HG02642 (cell line): Measurements from ENCODE around the gene HOXC5.

ENCODE experiments used
- ATAC-seq: cut with Tn5 transposase; IDR thresholded peaks from one replicate; pipeline ENCODE4 v1.9.1; 2021; ENCODE audit warnings: mild to moderate bottlenecking; ENCODE audit not compliant: unreplicated experiment, poor library complexity

HOXC5 gene

DNA sequence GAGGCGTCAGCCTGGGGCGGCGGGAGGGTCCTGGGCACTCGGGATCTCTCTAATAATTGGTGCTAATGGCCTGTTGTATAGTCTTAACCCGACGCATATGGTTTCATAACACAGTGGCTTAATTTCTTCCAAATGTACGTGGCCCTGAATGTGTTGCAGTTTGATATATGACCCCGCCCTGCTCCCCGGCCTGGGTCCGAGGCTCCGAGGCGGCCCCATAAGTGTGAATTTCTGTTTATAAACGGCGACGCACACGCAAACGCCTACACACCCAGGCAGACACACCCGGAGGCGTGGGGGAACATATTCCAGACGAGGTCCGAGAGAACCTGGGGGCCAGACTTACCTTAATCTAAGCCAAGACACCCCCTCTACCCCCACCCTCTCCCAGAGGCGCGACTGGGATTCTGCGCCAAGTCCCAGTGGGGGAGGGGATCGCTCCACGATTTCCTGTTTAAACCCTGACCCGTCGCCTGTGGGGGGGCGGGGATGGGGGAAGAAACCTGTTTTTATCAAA lies 14.3 kb upstream of the HOXC5 start:
- no peak for ATAC-seq

DNA sequence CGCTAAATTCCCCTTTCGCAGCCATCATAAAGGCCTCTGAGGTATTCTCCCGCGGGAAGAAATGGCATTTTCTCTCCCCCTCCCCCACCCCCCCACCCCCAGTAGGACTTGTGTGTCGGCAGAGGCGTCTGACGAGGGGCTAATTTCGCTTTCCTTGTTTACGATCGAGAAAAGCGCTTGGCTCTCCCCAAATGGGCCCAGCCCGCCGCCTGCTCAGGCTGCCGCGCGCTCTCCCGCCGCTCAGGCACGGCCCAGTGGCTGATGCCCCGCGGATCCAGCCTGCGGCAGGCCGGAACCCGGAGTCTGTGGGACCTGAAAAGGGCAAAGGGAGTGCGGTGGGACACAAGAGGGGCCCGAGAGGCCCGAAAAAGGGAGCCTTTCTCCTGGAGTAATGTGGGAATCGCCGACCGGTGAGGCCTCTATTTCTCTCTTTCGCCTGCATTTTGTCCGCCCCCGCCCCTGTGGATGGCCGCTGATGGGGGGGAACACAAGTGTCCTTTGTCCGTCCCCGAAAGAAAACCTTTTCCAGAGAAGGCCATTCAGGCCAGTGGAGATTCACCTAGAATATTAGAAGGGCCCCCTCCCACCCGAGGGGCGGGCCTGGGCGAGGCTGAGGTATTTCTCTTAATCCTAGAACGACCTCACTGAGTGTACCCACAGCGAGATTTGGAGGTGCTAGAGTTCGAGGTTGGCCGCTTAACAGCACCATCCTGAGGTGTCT lies 13.6 kb upstream of the HOXC5 start:
- ATAC-seq, result no peak

DNA sequence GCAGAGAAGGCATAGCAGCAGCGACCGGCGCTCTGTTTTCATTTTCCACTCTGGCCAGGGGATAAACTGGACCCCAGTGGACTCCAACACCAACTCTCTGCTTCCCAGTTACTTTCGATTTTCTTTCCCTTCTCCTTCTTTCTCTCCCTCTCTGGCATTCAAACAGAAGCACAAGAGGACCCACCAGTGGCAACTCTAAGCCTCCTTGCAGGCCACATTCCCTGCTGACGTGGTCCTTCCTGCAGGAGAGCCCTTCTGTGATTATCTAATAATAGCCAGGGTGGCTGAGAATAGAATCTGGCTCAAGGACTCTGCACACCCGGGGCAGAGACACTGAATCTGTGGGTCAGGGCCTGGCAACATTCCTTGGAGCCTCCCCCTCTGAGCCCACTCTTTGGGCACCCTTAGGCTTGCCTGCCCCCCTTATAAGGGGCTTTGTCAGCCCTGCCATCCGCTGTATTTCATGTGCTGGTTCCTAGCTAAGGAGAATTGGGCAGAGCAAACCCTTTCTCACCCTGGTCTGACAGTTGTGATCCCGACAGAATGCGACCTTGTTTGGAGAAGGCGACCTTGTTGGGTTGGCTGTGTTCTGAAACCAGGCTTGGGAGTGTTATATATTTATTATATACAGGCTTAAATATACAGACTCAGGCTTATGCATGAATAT lies 12.8 kb upstream of the HOXC5 start:
- ATAC-seq, result no peak

DNA sequence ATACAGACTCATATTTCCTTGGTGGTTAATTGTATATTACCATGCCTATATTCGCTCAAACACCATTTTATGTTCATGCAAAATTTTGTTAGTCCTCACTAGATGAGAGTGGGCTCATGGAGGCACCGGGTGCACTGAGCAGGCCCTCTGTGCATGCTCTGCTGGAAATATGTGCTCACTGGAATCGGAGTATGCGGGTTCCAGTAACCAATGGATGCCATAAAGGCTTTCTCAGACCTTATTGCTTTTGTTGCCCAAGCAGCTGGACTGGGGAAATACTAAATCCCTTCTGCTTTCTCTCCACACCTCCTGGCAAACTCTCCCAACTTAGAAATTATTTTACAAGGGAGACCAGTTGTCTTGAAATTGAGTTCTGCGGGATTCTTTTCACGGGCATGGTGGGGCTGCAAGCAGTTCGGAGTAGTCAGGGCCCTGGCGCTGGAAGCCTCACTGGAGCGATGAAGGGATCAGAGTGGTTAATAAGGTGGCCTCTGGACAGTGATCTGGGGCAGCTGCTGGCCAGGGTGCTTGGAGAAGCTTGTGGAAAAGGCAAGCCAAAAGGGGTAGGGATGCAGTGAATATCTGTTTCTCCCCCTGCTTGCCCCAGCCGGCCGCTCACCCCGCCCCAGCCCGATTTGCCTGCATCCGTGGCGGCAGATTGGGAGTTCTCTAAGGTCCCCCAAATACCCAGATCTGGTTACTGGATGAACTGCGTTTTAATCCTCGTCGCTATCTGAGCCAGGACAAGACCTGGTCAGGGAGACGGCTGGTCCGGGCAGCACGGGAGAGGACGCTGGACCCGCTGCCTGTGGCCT lies 12.1 kb upstream of the HOXC5 start:
- ATAC-seq, result no peak

DNA sequence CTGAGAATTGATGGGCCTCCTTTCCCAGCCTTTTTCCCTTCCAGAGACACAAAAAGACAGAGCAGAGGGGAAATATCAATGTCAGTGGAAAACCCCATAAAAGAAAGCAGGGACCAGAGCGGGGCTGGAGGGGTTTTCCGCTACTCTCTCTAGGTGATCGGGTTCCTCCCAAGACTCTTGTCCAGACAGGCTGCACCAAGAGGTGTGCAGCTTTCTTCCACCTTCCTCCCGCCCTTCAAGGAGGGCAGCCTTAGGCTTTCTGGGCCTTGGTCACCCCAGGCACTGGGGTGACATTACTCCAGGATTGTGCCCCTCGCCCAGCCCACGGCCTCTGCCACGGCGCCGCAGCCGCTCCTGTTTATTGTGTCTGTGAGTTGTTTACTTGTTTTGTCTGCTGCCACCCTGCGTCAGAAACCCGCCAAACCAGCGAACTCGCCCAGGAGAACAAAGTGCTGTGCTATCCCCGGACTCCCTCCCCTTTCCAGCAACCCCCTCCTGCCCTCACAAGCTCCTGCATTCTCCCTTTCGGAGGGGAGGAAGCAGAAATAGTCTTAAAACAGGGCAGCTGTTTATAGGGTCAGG lies 11.3 kb upstream of the HOXC5 start:
- no peak for ATAC-seq

DNA sequence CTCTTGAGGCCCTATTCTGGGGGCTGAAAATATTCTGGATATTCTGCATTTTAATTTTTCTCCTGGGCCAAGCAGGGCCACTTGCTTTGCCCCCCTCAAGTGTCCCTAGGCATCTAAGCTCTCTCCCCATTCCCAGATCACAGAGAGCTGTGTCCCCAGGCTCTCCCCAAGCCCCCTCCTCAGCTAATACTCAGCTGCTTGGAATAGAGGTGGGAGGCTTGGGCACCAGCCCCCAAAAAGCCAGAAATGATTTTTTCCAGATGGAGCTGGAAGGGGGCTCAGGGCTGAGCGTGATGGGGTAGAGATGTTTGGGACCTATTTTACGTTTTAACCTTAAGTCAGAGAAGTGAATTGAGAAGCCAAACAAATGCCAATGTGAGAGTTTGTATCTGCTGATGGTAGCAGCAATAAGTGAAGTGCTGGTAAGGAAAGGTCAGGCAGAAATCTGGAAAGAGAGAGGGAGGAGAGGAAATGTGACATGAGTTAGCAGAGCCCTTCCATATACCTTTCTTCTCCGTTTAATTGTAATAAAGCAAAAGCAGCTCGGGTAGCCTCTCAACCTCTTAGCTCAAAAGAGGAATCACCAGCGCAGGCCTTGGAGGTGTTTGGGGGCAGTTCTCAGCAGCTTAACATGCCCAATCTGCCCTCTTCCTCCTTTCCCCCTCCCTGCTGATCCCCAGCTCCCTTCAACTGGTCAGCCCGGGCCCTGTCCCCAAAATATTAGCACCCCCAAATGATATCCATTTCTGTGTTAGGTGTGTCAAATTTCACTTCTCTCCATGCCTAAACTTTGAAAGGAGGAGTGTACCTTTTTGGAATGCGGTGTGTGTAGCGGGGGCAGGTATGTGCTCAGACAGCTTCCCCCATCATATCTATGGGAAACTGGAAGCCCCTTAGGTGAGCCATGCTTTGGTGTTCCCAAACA lies 9.6 kb upstream of the HOXC5 start:
- no peak for ATAC-seq

DNA sequence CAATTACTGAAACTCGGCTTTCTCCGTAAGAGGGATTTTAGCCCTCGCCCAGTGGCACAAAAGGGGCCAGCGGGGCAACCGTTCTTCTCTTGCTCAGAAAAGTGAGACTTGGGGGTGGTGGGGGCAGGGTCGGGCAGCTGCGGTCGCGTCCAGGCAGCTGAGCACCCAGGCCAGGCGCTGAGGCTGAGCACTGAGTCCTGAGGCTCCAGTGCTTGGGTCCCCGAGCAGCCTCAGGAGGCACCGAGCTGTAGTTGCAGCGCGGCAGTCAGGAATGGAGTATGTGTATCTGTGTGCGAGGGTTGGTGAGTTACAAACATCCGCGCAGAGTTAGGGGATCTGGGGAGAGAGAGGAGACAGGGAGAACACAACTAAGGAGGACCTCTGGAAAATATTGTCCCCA lies 8.7 kb upstream of the HOXC5 start:
- ATAC-seq, result no peak

DNA sequence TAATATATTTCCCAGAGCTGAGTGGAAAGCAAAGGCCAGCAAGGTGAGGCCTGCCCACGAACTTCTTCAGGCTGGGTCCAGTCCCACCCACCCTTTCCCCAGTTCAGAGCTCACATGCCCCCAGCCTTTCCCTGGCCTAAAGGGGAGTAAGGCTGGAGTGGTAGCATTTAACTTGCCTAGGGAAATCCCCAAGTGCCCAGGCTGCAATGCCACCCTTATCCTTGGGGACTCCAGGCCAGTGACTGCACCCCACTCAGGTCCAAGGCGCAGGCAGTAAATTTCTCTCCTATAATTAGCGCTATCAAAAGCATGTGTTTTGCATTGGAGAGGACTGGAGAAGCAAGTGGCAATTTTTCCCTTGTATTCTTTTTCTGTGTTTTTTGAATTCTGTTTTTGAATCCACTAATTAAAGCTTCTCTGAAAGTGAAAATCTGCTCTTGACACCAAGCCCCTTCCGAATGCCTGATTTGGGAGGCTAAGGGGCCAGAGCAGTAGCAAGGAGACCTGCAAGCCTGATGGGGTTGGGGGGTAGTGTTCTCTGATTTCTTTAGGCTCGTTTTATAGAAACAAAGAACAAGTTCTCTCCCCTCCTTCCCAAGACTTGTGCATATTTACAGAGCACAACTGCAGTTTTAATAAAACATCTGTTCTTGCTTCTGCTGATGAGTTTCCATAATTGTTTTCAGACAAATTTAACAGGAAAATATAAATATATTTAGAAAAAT lies 8.1 kb upstream of the HOXC5 start:
- no peak for ATAC-seq

DNA sequence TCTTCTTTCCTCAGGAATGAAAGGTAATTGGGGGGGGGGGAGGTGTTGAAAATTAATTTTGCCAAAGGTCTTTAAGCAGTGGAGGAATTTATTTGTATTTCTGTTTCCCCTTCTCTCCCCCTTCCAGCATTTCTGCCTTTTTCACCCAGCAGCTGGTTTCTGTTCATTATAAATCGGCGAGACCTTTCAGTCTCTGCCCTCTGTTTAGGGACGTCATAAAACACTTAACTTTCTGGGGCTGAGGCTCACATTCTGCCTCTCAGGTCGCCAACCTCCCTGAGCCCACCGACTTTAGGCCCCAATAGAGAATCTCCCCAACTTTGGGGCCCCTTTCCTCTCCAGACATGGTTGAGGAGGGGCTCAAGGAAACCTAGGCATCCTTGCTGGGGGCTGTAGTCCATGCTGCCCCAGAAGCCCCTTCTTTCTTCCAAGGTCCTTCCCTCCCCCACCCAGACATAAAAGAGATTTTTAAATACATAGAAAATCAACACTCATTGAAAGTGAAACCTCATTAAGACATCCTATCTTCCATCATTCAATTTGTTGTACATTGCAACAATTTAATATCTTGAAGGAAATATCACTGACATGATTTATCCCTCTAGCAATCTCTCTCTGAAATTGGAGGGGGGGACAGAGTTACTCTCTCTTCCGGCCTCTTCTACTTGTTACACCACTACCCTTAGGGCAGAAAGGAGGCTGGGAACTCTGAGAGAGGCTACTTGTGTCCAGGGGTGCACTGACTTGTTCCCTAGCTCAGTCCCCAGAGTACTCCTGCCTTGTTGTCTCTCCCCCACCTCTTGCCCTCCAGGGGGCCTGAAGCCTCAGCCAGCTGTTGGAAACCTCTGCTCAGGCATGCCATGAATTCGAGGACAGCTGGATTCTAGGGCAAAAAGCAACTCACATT lies 7.1 kb upstream of the HOXC5 start:
- ATAC-seq, result no peak

DNA sequence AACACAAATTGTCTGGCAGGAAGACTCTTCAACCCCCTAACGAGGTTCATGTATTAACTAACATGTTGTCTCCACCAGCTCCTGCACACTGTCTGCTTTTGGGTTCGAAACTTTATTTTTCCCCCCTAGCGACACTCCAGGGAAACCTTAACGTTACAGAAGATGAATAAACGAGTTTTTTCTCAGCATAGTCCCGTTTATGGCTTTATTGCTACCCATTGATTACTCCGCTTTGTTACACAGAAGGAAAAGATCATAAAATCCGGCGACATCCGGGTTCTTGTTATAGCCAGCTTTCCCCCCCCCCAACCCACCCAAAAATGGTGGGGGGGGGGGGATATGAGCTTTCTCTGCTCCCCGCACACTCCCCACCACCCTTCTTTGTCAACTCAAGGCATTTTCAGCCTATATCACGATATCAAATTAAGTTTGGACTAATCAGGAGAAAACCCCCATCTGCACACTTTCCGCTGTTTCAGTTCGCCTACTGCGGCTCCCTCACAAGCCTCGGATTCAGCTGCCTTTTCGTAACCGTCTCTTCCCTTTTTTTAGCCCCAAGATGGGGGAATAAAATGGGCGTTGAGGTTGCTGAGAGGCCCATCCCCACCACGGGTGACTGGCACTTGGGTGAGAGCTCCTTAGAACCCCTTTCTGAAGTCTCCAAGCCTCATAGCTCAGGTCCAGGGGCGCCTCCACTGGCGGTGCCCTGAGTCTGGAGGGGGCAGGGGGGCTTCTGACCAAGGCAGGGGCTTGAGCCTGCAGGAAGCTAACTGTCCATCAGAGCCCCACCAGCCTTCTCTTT lies 6.0 kb upstream of the HOXC5 start:
- ATAC-seq, result no peak

DNA sequence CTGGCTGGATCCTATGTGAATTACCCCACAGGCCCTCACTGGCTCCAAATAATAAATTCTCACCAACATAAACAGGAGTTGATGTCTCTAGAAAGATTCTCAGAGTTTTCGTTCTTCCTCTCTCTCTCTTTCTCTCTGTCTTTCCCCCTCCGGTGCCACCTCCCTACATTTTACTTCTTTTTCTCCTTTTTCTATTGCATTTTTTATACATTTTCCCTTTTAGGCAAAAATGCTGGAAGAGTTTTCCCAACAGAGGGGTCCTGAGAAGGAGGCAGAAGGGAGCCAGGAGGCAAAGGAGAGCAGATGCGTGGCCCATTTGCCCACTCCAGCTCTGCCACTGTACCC lies 5.4 kb upstream of the HOXC5 start:
- ATAC-seq, result no peak

DNA sequence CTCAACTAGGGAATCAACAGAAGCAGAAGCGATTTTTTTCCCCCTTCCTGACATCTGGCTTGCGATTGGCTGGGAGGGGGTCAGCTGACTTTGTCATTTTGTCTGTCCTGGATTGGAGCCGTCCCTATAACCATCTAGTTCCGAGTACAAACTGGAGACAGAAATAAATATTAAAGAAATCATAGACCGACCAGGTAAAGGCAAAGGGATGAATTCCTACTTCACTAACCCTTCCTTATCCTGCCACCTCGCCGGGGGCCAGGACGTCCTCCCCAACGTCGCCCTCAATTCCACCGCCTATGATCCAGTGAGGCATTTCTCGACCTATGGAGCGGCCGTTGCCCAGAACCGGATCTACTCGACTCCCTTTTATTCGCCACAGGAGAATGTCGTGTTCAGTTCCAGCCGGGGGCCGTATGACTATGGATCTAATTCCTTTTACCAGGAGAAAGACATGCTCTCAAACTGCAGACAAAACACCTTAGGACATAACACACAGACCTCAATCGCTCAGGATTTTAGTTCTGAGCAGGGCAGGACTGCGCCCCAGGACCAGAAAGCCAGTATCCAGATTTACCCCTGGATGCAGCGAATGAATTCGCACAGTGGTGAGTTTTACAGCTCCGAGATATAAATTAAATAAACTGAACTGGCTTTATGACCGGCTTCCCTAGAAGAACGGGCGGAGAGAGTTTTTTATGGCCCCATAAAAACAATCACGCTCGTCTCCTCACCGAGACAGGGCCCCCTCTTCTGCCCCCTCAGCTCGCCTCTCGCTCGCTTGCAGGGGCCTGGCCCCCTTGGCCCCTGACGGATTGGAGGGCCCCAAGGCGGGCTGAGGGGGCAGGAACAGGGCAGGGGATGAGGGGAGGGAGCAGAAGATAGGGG lies 4.3 kb upstream of the HOXC5 start, which contains the start of gene HOXC6:
Gene HOXC6, plus strand, starts transcription at position 127 of the 888 bp plus-strand sequence. Its CDS starts 82 bp downstream, at position 209.
- ATAC-seq, result no peak

DNA sequence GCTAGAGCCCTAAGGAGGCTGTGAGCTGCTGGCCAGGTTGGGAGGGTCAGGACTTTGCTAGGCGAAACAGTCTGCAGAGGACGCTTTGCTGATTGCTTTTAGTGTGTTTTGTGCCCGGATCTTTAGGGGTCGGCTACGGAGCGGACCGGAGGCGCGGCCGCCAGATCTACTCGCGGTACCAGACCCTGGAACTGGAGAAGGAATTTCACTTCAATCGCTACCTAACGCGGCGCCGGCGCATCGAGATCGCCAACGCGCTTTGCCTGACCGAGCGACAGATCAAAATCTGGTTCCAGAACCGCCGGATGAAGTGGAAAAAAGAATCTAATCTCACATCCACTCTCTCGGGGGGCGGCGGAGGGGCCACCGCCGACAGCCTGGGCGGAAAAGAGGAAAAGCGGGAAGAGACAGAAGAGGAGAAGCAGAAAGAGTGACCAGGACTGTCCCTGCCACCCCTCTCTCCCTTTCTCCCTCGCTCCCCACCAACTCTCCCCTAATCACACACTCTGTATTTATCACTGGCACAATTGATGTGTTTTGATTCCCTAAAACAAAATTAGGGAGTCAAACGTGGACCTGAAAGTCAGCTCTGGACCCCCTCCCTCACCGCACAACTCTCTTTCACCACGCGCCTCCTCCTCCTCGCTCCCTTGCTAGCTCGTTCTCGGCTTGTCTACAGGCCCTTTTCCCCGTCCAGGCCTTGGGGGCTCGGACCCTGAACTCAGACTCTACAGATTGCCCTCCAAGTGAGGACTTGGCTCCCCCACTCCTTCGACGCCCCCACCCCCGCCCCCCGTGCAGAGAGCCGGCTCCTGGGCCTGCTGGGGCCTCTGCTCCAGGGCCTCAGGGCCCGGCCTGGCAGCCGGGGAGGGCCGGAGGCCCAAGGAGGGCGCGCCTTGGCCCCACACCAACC lies 3.1 kb upstream of the HOXC5 start:
- ATAC-seq, result no peak

DNA sequence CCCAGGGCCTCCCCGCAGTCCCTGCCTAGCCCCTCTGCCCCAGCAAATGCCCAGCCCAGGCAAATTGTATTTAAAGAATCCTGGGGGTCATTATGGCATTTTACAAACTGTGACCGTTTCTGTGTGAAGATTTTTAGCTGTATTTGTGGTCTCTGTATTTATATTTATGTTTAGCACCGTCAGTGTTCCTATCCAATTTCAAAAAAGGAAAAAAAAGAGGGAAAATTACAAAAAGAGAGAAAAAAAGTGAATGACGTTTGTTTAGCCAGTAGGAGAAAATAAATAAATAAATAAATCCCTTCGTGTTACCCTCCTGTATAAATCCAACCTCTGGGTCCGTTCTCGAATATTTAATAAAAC lies 2.4 kb upstream of the HOXC5 start:
- no peak for ATAC-seq

DNA sequence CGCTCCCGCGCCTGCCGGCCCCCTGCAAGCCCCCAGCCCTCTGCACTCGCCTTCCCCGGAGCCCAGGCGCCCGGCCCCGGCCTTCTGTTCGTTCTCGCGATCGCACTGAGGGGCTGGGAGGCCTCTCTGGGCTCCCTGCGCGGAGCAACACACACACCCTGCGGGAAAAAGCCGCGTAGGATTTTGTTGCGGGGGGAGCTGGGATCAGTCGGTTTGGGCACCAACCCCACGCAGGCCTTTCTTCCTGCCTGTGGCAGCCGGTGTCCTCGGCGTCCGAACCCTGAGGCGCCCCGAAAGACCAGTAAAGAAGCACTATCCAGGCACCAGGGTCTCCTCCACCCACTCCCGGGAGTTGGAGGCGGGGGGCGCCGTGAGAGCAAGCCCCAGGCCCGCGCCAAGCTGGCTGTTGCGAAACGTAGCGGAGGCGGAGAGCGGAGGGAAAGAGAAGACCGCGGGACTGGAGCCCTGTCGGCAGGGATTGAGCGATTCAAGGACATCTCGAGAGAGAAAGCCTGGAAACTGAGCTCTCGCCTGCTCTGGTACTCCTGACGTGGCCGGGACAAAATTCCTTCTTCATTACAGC lies 1.9 kb upstream of the HOXC5 start:
- ATAC-seq, result no peak
